GM21786 (cell line): Measurements from ENCODE around the gene GRK6.
A peak's percentile ranks its signal among the peaks of the same experiment; 100 is the strongest.

Source experiments
- ATAC-seq: cut with Tn5 transposase; IDR thresholded peaks from one replicate; pipeline ENCODE4 v1.9.1; 2021; ENCODE audit not compliant: unreplicated experiment

Gene GRK6

GRCh38 chr5:177452688-177453638 is 26.5 kb downstream of the GRK6 start:
- ATAC-seq, result no peak

GRCh38 chr5:177453852-177454396 is 27.4 kb downstream of the GRK6 start:
- ATAC-seq, result no peak

- ATAC-seq, result peak; percentile 42
These were observed 28.0 kb downstream of the GRK6 start for GRCh38 chr5:177454397-177455035.

- ATAC-seq, result peak; percentile 52
These were observed 28.7 kb downstream of the GRK6 start for GRCh38 chr5:177455036-177455660.

- ATAC-seq, result peak; percentile 10
These were observed 29.4 kb downstream of the GRK6 start for GRCh38 chr5:177455661-177456590.

GRCh38 chr5:177456591-177456964 is 30.1 kb downstream of the GRK6 start:
- ATAC-seq, result no peak

- peak; percentile 41 for ATAC-seq
These were observed 30.7 kb downstream of the GRK6 start for GRCh38 chr5:177456976-177457851.

- no peak for ATAC-seq
These were observed 31.6 kb downstream of the GRK6 start for GRCh38 chr5:177457852-177458681.

- no peak for ATAC-seq
These were observed 32.5 kb downstream of the GRK6 start for GRCh38 chr5:177458912-177459350.

GRCh38 chr5:177459357-177459756 is 32.9 kb downstream of the GRK6 start:
- no peak for ATAC-seq

GRCh38 chr5:177459819-177460628 is 33.5 kb downstream of the GRK6 start:
- ATAC-seq, result no peak

GRCh38 chr5:177462021-177462670 is 35.7 kb downstream of the GRK6 start:
- no peak for ATAC-seq

GRCh38 chr5:177465044-177465443 is 38.6 kb downstream of the GRK6 start:
- no peak for ATAC-seq

- ATAC-seq, result no peak
These were observed 40.4 kb downstream of the GRK6 start for GRCh38 chr5:177466861-177467260.

- ATAC-seq, result no peak
These were observed 41.0 kb downstream of the GRK6 start for GRCh38 chr5:177467436-177467835.

GRCh38 chr5:177468329-177468684 is 41.8 kb downstream of the GRK6 start:
- no peak for ATAC-seq
